ENCODE data around the gene PDILT. TPM values are rescaled to one million over a fixed set of nuclear protein-coding genes. Genes with fewer than 3 reads are reported as not detected.

PDILT gene
- total RNA-seq, 2 experiments from 2014 or later: not detected

DNA sequence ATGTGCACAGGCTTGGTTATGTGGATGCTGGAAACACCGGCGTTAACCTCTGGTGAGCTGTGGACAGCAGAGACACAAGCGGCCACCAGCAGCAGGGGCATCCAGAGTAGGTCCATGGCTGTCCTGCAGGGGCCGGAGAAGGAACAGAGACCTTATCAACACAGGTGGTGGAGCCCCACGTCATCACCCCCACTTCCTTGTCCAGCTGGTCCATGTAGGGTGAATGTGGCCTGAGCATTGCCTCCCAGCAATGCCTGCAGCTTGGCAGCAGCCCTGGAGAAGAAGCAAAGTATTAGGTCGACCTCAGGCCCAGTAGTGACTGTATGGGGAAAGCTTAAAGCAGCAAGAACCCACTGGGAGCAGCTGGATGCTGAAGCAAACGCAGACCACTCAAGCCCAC lies 5.4 kb downstream of the PDILT start:
- H3K27me3 Mint-ChIP-seq (ENCODE audit: low read depth): no peaks in the 10 kb centered on the region
- DNase-seq: no peak
- no peak overlapping the region for H3K4me3 Mint-ChIP-seq
- no peaks in the 10 kb centered on the region for H3K4me1 Mint-ChIP-seq (ENCODE audit: low read depth)
- H3K9me3 Mint-ChIP-seq (ENCODE audit: insufficient read depth): no peaks in the 10 kb centered on the region
- ChIA-PET POLR2A (no interaction called here), CTCF (no interaction called here)
- ATAC-seq: no peak
- no peak overlapping the region for H3K27ac Mint-ChIP-seq
- H3K36me3 Mint-ChIP-seq (ENCODE audit: low read depth): no peaks in the 10 kb centered on the region

DNA sequence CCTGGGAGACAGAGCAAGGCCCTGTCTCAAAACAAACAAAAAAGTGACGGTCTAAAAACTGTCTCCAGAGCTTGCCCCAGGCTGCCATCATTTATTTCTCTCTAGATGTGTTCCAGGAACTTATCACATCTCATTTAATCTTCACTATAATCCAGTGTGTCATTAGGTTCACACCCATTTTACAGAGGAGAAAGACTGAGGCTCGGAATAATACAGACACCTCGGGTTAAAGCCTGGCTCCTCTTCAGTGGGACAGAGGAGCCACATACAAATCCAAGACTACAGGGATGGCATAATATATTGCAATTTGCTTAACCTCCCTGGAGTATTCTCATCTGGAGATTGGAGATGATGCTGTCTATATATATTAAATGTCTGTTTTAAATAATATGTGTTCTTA lies 5.9 kb downstream of the PDILT start:
- Mint-ChIP-seq H3K27ac (no peak overlapping the region), H3K27me3 (ENCODE audit: low read depth) (no peaks in the 10 kb centered on the region), H3K4me1 (ENCODE audit: low read depth) (no peaks in the 10 kb centered on the region), H3K36me3 (ENCODE audit: low read depth) (no peaks in the 10 kb centered on the region), H3K9me3 (ENCODE audit: insufficient read depth) (no peaks in the 10 kb centered on the region), H3K4me3 (no peak overlapping the region)
- CTCF ChIA-PET: no interaction called here
- ATAC-seq (no peak), DNase-seq (no peak)
- POLR2A ChIA-PET: no interaction called here

- H3K27me3 Mint-ChIP-seq (ENCODE audit: low read depth): no peaks in the 10 kb centered on the region
- POLR2A ChIA-PET: no interaction called here
- no peak for DNase-seq
- H3K4me1 Mint-ChIP-seq (ENCODE audit: low read depth): no peaks in the 10 kb centered on the region
- no peaks in the 10 kb centered on the region for H3K9me3 Mint-ChIP-seq (ENCODE audit: insufficient read depth)
- CTCF ChIA-PET: no interaction called here
- H3K4me3 Mint-ChIP-seq: no peak overlapping the region
- H3K27ac Mint-ChIP-seq: no peak overlapping the region
- no peak for ATAC-seq
- no peaks in the 10 kb centered on the region for H3K36me3 Mint-ChIP-seq (ENCODE audit: low read depth)
These were observed 7.0 kb downstream of the PDILT start for GRCh38 chr16:20397468-20398074.

- H3K4me1 Mint-ChIP-seq (ENCODE audit: low read depth): no peaks in the 10 kb centered on the region
- H3K36me3 Mint-ChIP-seq (ENCODE audit: low read depth): no peaks in the 10 kb centered on the region
- ATAC-seq (no peak), DNase-seq (no peak)
- POLR2A ChIA-PET: no interaction called here
- no peak overlapping the region for H3K27ac Mint-ChIP-seq
- H3K27me3 Mint-ChIP-seq (ENCODE audit: low read depth): no peaks in the 10 kb centered on the region
- H3K4me3 Mint-ChIP-seq: no peak overlapping the region
- CTCF ChIA-PET: no interaction called here
- no peaks in the 10 kb centered on the region for H3K9me3 Mint-ChIP-seq (ENCODE audit: insufficient read depth)
These were observed 7.6 kb downstream of the PDILT start for GRCh38 chr16:20396846-20397467.

DNA sequence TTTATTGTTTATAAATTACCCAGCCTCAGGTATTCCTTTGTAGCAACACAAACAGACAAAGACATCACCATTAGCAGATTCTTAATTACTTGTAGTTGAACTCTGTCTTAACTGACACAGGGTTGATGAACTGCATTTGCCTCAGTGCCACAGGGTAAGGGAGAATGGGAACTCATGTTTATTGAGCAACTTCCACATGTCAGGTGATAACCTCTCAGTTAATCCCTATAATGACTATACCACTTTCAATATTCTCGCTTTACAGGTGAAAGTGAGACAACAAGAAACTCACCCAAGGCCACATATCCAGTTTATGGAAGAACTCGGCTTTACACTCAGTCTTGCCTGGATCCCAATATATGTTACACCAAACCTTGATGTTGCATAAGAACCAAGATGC lies 8.6 kb downstream of the PDILT start:
- CTCF ChIA-PET: interaction anchor here (2.0 kb wide), 1 partner anchor 12 kb away, joined by 7 read pairs; no protein-coding TSS in a partner anchor
- Mint-ChIP-seq H3K27ac (no peak overlapping the region), H3K4me1 (ENCODE audit: low read depth) (no peaks in the 10 kb centered on the region), H3K27me3 (ENCODE audit: low read depth) (no peaks in the 10 kb centered on the region), H3K36me3 (ENCODE audit: low read depth) (no peaks in the 10 kb centered on the region), H3K9me3 (ENCODE audit: insufficient read depth) (no peaks in the 10 kb centered on the region), H3K4me3 (no peak overlapping the region)
- no peak for DNase-seq
- ATAC-seq: no peak
- POLR2A ChIA-PET: no interaction called here

GRCh38 chr16:20393801-20394577 lies 10.5 kb downstream of the PDILT start:
- DNase-seq (no peak), ATAC-seq (no peak)
- ChIA-PET POLR2A (no interaction called here), CTCF (interaction anchor here (2.0 to 2.4 kb wide), 2 partner anchors 8 to 10 kb away, joined by 7 to 11 read pairs; no protein-coding TSS in a partner anchor)
- Mint-ChIP-seq H3K9me3 (ENCODE audit: insufficient read depth) (no peaks in the 10 kb centered on the region), H3K4me3 (no peak overlapping the region), H3K27ac (no peak overlapping the region), H3K4me1 (ENCODE audit: low read depth) (no peaks in the 10 kb centered on the region), H3K27me3 (ENCODE audit: low read depth) (no peaks in the 10 kb centered on the region), H3K36me3 (ENCODE audit: low read depth) (no peaks in the 10 kb centered on the region)

GRCh38 chr16:20391045-20391444 lies 13.5 kb downstream of the PDILT start:
- ChIA-PET POLR2A (no interaction called here), CTCF (no interaction called here)
- no peaks in the 10 kb centered on the region for H3K9me3 Mint-ChIP-seq (ENCODE audit: insufficient read depth)
- DNase-seq (no peak), ATAC-seq (no peak)
- no peak overlapping the region for H3K27ac Mint-ChIP-seq
- H3K4me1 Mint-ChIP-seq (ENCODE audit: low read depth): no peaks in the 10 kb centered on the region
- H3K27me3 Mint-ChIP-seq (ENCODE audit: low read depth): peaks cover 3% of the 10 kb centered on the region
- H3K4me3 Mint-ChIP-seq: no peak overlapping the region
- no peaks in the 10 kb centered on the region for H3K36me3 Mint-ChIP-seq (ENCODE audit: low read depth)

DNA sequence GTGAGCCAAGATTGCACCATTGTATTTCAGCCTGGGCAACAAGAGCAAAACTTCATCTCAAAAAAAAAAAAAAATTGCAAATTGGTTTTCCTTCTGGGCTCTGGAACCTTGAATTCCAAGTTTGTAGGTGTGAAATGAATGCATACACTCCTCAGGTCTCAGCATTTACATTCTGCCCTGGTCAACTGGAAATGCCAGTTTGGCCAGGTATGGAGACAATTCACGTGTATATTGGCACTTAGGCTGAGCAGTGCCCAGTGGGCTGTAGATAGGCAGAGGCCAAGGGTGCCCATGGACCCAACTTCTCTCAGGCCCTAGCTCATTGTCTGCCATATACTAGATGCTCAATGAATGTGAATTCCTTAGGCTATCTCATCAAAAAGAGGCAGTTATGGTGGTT lies 15.7 kb downstream of the PDILT start:
- ATAC-seq: no peak
- POLR2A ChIA-PET: no interaction called here

GRCh38 chr16:20387978-20388377 lies 16.6 kb downstream of the PDILT start:
- Mint-ChIP-seq H3K36me3 (ENCODE audit: low read depth) (no peaks in the 10 kb centered on the region), H3K9me3 (ENCODE audit: insufficient read depth) (no peaks in the 10 kb centered on the region), H3K27me3 (ENCODE audit: low read depth) (peaks cover 3% of the 10 kb centered on the region), H3K4me1 (ENCODE audit: low read depth) (no peaks in the 10 kb centered on the region), H3K4me3 (no peak overlapping the region), H3K27ac (no peak overlapping the region)
- ChIA-PET CTCF (interaction anchor here (1.8 to 5.5 kb wide), 2 partner anchors 480 kb away, joined by 7 to 82 read pairs; no protein-coding TSS in a partner anchor), POLR2A (no interaction called here)
- no peak for DNase-seq
- no peak for ATAC-seq

More for the DNA sequence above, 15.7 kb downstream of the PDILT start:
- H3K36me3 Mint-ChIP-seq (ENCODE audit: low read depth): no peaks in the 10 kb centered on the region
- no peak overlapping the region for H3K27ac Mint-ChIP-seq
- H3K27me3 Mint-ChIP-seq (ENCODE audit: low read depth): peaks cover 3% of the 10 kb centered on the region
- no peaks in the 10 kb centered on the region for H3K9me3 Mint-ChIP-seq (ENCODE audit: insufficient read depth)
- CTCF ChIA-PET: interaction anchor here (1.8 kb wide), 1 partner anchor 481 kb away, joined by 7 read pairs; no protein-coding TSS in a partner anchor
- no peak overlapping the region for H3K4me3 Mint-ChIP-seq
- DNase-seq: no peak
- no peaks in the 10 kb centered on the region for H3K4me1 Mint-ChIP-seq (ENCODE audit: low read depth)

DNA sequence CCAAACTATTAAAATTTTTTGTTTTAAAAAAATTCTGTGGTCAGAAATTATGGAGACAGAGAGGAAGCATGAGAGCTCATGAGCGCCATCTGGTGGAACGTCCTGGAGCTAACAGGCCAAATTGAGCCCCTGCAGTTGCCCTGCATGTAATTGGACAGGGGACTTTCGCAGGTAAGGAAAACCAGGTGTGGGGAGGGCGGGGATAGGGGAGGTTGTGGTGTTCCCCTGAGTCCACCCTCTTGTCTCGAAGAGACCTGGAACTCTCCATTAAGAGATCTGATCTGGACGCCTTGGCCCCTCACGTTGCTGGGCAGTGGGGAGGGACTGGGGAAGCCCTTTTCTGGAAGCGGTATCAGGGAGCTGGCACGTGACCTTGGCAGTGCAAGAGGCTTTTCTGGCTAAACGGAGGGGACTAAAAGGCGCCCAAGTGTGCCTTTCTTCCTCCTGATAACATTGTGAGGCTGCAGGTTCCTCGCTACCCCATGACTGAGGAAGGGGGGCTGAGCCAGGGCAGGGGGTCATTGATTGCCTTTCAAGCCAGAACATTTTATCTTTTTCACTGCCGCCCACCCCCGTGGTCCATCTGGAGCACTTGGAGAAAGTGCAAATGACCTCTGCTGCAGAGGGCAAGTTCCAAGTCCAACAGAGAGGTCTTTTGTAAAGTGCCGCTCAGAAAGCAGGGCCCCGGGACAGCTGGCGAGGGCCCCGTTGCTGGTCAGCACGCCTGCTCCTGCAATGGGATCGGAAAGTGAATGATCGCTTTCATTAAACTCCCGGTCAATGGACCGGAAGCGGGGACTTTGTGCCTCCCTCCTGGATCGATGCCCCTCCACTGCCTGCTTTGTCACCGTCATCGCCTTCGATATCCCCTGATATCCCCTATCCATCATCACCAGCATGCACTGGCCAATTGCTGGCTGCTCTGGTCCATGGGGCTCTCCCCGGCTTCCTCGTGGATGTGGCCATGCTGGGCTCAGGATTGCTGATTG lies 18.4 kb downstream of the PDILT start:
- Mint-ChIP-seq H3K4me3 (no peak overlapping the region), H3K27me3 (ENCODE audit: low read depth) (peaks cover 3% of the 10 kb centered on the region), H3K36me3 (ENCODE audit: low read depth) (no peaks in the 10 kb centered on the region), H3K9me3 (ENCODE audit: insufficient read depth) (no peaks in the 10 kb centered on the region), H3K27ac (no peak overlapping the region), H3K4me1 (ENCODE audit: low read depth) (no peaks in the 10 kb centered on the region)
- ATAC-seq (peak; percentile 51), DNase-seq (peak; percentile 64)
- ChIA-PET CTCF (interaction anchor here (0.6 to 5.5 kb wide), 9 partner anchors 8 to 787 kb away, joined by 3 to 82 read pairs (median 13); no protein-coding TSS in a partner anchor), POLR2A (no interaction called here)

- Mint-ChIP-seq H3K4me3 (no peak overlapping the region), H3K9me3 (ENCODE audit: insufficient read depth) (no peaks in the 10 kb centered on the region), H3K27me3 (ENCODE audit: low read depth) (peaks cover 5% of the 10 kb centered on the region), H3K36me3 (ENCODE audit: low read depth) (no peaks in the 10 kb centered on the region), H3K27ac (no peak overlapping the region), H3K4me1 (ENCODE audit: low read depth) (no peaks in the 10 kb centered on the region)
- peak; percentile 82 for ATAC-seq
- peak; percentile 70 for DNase-seq
- ChIA-PET CTCF (interaction anchor here (1.4 to 5.5 kb wide), 6 partner anchors 10 to 484 kb away, joined by 7 to 82 read pairs (median 14); no protein-coding TSS in a partner anchor), POLR2A (no interaction called here)
These were observed 21.2 kb downstream of the PDILT start for GRCh38 chr16:20383106-20384029.
